Gastrocnemius medialis (tissue), 4 donors: Measurements from ENCODE around the gene IGFN1. TPM values are rescaled to one million over a fixed set of nuclear protein-coding genes. Genes with fewer than 3 reads are reported as not detected.

Experiments used
- ATAC-seq, 2 donors: fragments of 150-250 bp; one replicate each; pipeline ENCODE4 v1.9.1; 2016
- DNase-seq, 2 donors: peaks; one replicate each; pipeline ENCODE4 v3.0.0-alpha.2; 2019
- H3K27ac ChIP-seq, 4 donors: fragments of 200-600 bp; sonication (generic); 1 replicate in 1 of 4; 2 replicates in 3 of 4; pipeline ENCODE4 v1.5.1; 2016 to 2018; ENCODE audit warnings: mild to moderate bottlenecking in 2 of 4, moderate library complexity in 1 of 4
- H3K27me3 ChIP-seq, 3 donors: fragments of 200-600 bp; sonication (generic) in 2 of 3; 1 replicate in 1 of 3; 2 replicates in 2 of 3; pipeline versions ENCODE4 v1.5.1 to v1.6.0; 2016 to 2019; ENCODE audit warnings: mild to moderate bottlenecking in 1 of 3, moderate library complexity in 1 of 3
- H3K36me3 ChIP-seq, 2 donors: fragments of 200-600 bp; sonication (generic) in 1 of 2; one replicate each; pipeline ENCODE4 v1.5.1; 2017 to 2018
- H3K4me1 ChIP-seq, 2 donors: fragments of 200-600 bp; sonication (generic) in 1 of 2; one replicate each; pipeline ENCODE4 v1.5.1; 2016 to 2017; ENCODE audit warnings: mild to moderate bottlenecking in 2 of 2
- H3K4me3 ChIP-seq, 4 donors: fragments of 200-600 bp; sonication (generic) in 3 of 4; 1 replicate in 1 of 4; 2 replicates in 3 of 4; pipeline ENCODE4 v1.5.1; 2016 to 2019; ENCODE audit warnings: mild to moderate bottlenecking in 2 of 4
- H3K9me3 ChIP-seq, 3 donors: fragments of 200-600 bp; sonication (generic) in 2 of 3; 1 replicate in 1 of 3; 2 replicates in 2 of 3; pipeline ENCODE4 v1.5.1; 2016 to 2019
- CTCF ChIP-seq, 5 experiments: fragments of 450-650 bp in 3 of 5; fragments of 200-600 bp in 2 of 5; sonication (generic) in 2 of 5; IDR thresholded peaks in 4 of 5; conservative IDR thresholded peaks in 1 of 5; 1 replicate in 4 of 5; 2 replicates in 1 of 5; pipeline ENCODE4 v1.5.1; 2016 to 2019; ENCODE audit warnings: antibody characterized with exemption in 5 of 5, mild to moderate bottlenecking in 3 of 5, moderate library complexity in 3 of 5
- POLR2A ChIP-seq, 2 donors: fragments of 450-650 bp; IDR thresholded peaks; one replicate each; pipeline ENCODE4 v1.6.1; 2017; ENCODE audit warnings: antibody characterized with exemption in 2 of 2, mild to moderate bottlenecking in 2 of 2, moderate library complexity in 2 of 2
- in situ Hi-C, 4 donors: fragments of 200-750 bp; cut with MboI; loops; one replicate each; pipeline versions ENCODE4 v1.15.0 to v1.8.0; 2017; ENCODE audit warnings: low sequenced_read_pairs in 4 of 4
- intact Hi-C: fragments of 100-400 bp; cut with DNase I; formaldehyde crosslinking; loops from one replicate; pipeline ENCODE4 v1.15.1; 2023; ENCODE audit warnings: low total_unique reads
- total RNA-seq, 4 donors: library from RNA; depleted of rRNA; stranded (reverse); fragments of >200 nt; gene quantifications; one replicate each; pipeline versions ENCODE4 v1.1.0 to v1.2.3, GENCODE V29; 2016

Gene IGFN1
- total RNA-seq, 4 donors from 2014 or later, result 11.2 to 113 (median 27.7) TPM

GRCh38 chr1:201171063-201172036 lies 19.3 kb upstream of the IGFN1 start:
- Histone ChIP-seq H3K27me3 (no peaks in the 10 kb centered on the region), H3K4me3 (peak overlapping the region; percentile 63 to 76 (median 70)), H3K36me3 (no peaks in the 10 kb centered on the region), H3K9me3 (no peaks in the 10 kb centered on the region), H3K27ac (peak overlapping the region; percentile 95 to 98 (median 96)), H3K4me1 (peaks cover 31 to 36% of the 10 kb centered on the region in 2 donors)
- in situ Hi-C loops, result no loop called here
- intact Hi-C loops, result loop anchor here (2.0 to 5.0 kb wide), 4 partner anchors 59 to 291 kb away; partner anchors contain the start of genes CACNA1S and TNNI1
- ATAC-seq (peak; percentile 13 to 21), DNase-seq (peak in 1 of 2 donors; percentile 72)
- TF ChIP-seq CTCF (IDR thresholded peaks at IDR 0.05 in 4 of 5, conservative IDR thresholded peaks at IDR 0.05 in 1 of 5) (peak in 4 of 5 experiments; percentile 30 to 45 (median 36)), POLR2A (IDR thresholded peaks at IDR 0.05) (peak in 1 of 2 donors; percentile 75)

- Histone ChIP-seq H3K4me3 (no peak overlapping the region), H3K4me1 (peaks cover 40 to 44% of the 10 kb centered on the region in 2 donors), H3K27me3 (no peaks in the 10 kb centered on the region), H3K27ac (peak overlapping the region; percentile 95 to 98 (median 96)), H3K36me3 (no peaks in the 10 kb centered on the region), H3K9me3 (no peaks in the 10 kb centered on the region)
- ATAC-seq (peak; percentile 51 to 67), DNase-seq (peak; percentile 86 to 91)
- in situ Hi-C loops, result no loop called here
- intact Hi-C loops, result loop anchor here (5.0 kb wide), 3 partner anchors 60 to 290 kb away; partner anchors contain the start of genes CACNA1S and TNNI1
- no peak for TF ChIP-seq CTCF (IDR thresholded peaks at IDR 0.05 in 4 of 5, conservative IDR thresholded peaks at IDR 0.05 in 1 of 5)
- peak in 1 of 2 donors; percentile 47 for TF ChIP-seq POLR2A (IDR thresholded peaks at IDR 0.05)
Observed at GRCh38 chr1:201172326-201172725, 18.3 kb upstream of the IGFN1 start.

GRCh38 chr1:201172999-201173610 lies 17.5 kb upstream of the IGFN1 start:
- H3K27ac ChIP-seq, result peak overlapping the region; percentile 95 to 98 (median 96)
- TF ChIP-seq POLR2A (IDR thresholded peaks at IDR 0.05) (peak; percentile 26 to 33), CTCF (IDR thresholded peaks at IDR 0.05 in 4 of 5, conservative IDR thresholded peaks at IDR 0.05 in 1 of 5) (no peak)
- intact Hi-C loops, result loop anchor here (5.0 kb wide), 3 partner anchors 61 to 289 kb away; partner anchors contain the start of genes CACNA1S and TNNI1
- H3K4me1 ChIP-seq, result peaks cover 42 to 48% of the 10 kb centered on the region in 2 donors
- H3K27me3 ChIP-seq, result no peaks in the 10 kb centered on the region
- in situ Hi-C loops, result no loop called here
- DNase-seq, result peak; percentile 79 to 92
- peak; percentile 23 to 32 for ATAC-seq
- no peaks in the 10 kb centered on the region for H3K36me3 ChIP-seq
- H3K4me3 ChIP-seq, result no peak overlapping the region
- no peaks in the 10 kb centered on the region for H3K9me3 ChIP-seq

- no peak for DNase-seq
- Histone ChIP-seq H3K4me3 (no peak overlapping the region), H3K4me1 (peaks cover 42 to 48% of the 10 kb centered on the region in 2 donors), H3K27ac (peak overlapping the region; percentile 95 to 98 (median 96)), H3K27me3 (no peaks in the 10 kb centered on the region), H3K9me3 (no peaks in the 10 kb centered on the region), H3K36me3 (no peaks in the 10 kb centered on the region)
- no peak for ATAC-seq
- intact Hi-C loops, result loop anchor here (5.0 kb wide), 3 partner anchors 61 to 289 kb away; partner anchors contain the start of genes CACNA1S and TNNI1
- TF ChIP-seq CTCF (IDR thresholded peaks at IDR 0.05 in 4 of 5, conservative IDR thresholded peaks at IDR 0.05 in 1 of 5) (no peak), POLR2A (IDR thresholded peaks at IDR 0.05) (no peak)
- in situ Hi-C loops, result no loop called here
Observed at GRCh38 chr1:201173736-201174135, 16.9 kb upstream of the IGFN1 start.
